Liver (tissue), 9 donors: Measurements from ENCODE around the gene ODF2. TPM values are rescaled to one million over a fixed set of nuclear protein-coding genes. Genes with fewer than 3 reads are reported as not detected.

ENCODE experiments used
- DNase-seq: peaks from one replicate; pipeline ENCODE4 v3.0.0-alpha.2; 2017; ENCODE audit warnings: low spot score
- H3K27ac ChIP-seq, 2 donors: one replicate each; pipeline ENCODE4 v1.7.0; 2013; ENCODE audit warnings: inconsistent platforms in 2 of 2, low read length in 2 of 2, control low read depth in 1 of 2, low read depth in 1 of 2, mild to moderate bottlenecking in 1 of 2
- H3K27me3 ChIP-seq, 4 donors: one replicate each; pipeline versions ENCODE4 v1.6.1 to v1.7.0; 2013; ENCODE audit warnings: low read length in 3 of 4, inconsistent platforms in 1 of 4, mild to moderate bottlenecking in 1 of 4, moderate library complexity in 1 of 4; ENCODE audit not compliant: control insufficient read depth in 4 of 4, insufficient read depth in 4 of 4
- H3K36me3 ChIP-seq, 4 donors: one replicate each; pipeline versions ENCODE4 v1.6.1 to v1.7.0; 2013; ENCODE audit warnings: low read length in 3 of 4, mild to moderate bottlenecking in 3 of 4, low read depth in 1 of 4, moderate library complexity in 1 of 4; ENCODE audit not compliant: control insufficient read depth in 4 of 4, insufficient read depth in 3 of 4
- H3K4me1 ChIP-seq, 4 donors: one replicate each; pipeline versions ENCODE4 v1.6.1 to v1.7.0; 2013; ENCODE audit warnings: low read length in 3 of 4, mild to moderate bottlenecking in 3 of 4, moderate library complexity in 1 of 4; ENCODE audit not compliant: control insufficient read depth in 4 of 4, insufficient read depth in 4 of 4
- H3K4me3 ChIP-seq, 3 donors: one replicate each; pipeline versions ENCODE4 v1.6.1 to v1.7.0; 2013; ENCODE audit warnings: low read length in 3 of 3, control low read depth in 1 of 3, low read depth in 1 of 3, mild to moderate bottlenecking in 1 of 3
- H3K9ac ChIP-seq, 2 donors: one replicate each; pipeline ENCODE4 v1.7.0; 2013; ENCODE audit warnings: low read length in 2 of 2, mild to moderate bottlenecking in 2 of 2, moderate library complexity in 2 of 2, control low read depth in 1 of 2, low read depth in 1 of 2
- H3K9me3 ChIP-seq, 4 donors: one replicate each; pipeline versions ENCODE4 v1.6.1 to v1.7.0; 2013; ENCODE audit warnings: low read length in 3 of 4; ENCODE audit not compliant: control insufficient read depth in 4 of 4
- ATF3 ChIP-seq: IDR thresholded peaks from 2 replicates; pipeline ENCODE4 v1.6.1; 2016; ENCODE audit warnings: antibody characterized with exemption
- CTCF ChIP-seq: fragments of 150-350 bp; IDR thresholded peaks from 2 replicates; pipeline ENCODE4 v1.5.1; 2017; ENCODE audit warnings: improper control_type of control experiment, low read depth, low read length; ENCODE audit not compliant: missing input control
- EGR1 ChIP-seq, 2 donors: IDR thresholded peaks; 2 replicates each; pipeline ENCODE4 v1.6.1; 2016 to 2018; ENCODE audit warnings: antibody characterized with exemption in 2 of 2, low read depth in 2 of 2
- FOXA2 ChIP-seq: IDR thresholded peaks from 2 replicates; pipeline ENCODE4 v1.6.1; 2016; ENCODE audit warnings: antibody characterized with exemption
- GABPA ChIP-seq, 2 donors: IDR thresholded peaks in 1 of 2; conservative IDR thresholded peaks in 1 of 2; 2 replicates each; pipeline ENCODE4 v1.6.1; 2016; ENCODE audit warnings: antibody characterized with exemption in 2 of 2, mild to moderate bottlenecking in 1 of 2, moderate library complexity in 1 of 2
- HNF4A ChIP-seq, 2 donors: conservative IDR thresholded peaks; 2 replicates each; pipeline ENCODE4 v1.6.1; 2016; ENCODE audit warnings: antibody characterized with exemption in 2 of 2, mild to moderate bottlenecking in 2 of 2
- HNF4G ChIP-seq: IDR thresholded peaks from 2 replicates; pipeline ENCODE4 v1.6.1; 2016; ENCODE audit warnings: antibody characterized with exemption
- JUND ChIP-seq, 2 donors: IDR thresholded peaks; 2 replicates each; pipeline ENCODE4 v1.6.1; 2016; ENCODE audit warnings: antibody characterized with exemption in 2 of 2
- MAX ChIP-seq: IDR thresholded peaks from 2 replicates; pipeline ENCODE4 v1.6.1; 2016; ENCODE audit warnings: antibody characterized with exemption
- NR2F2 ChIP-seq: IDR thresholded peaks from 2 replicates; pipeline ENCODE4 v1.6.1; 2016; ENCODE audit warnings: antibody characterized with exemption
- RAD21 ChIP-seq, 2 donors: IDR thresholded peaks; 2 replicates each; pipeline ENCODE4 v1.6.1; 2016; ENCODE audit warnings: antibody characterized with exemption in 2 of 2, mild to moderate bottlenecking in 2 of 2
- REST ChIP-seq: IDR thresholded peaks from 2 replicates; pipeline ENCODE4 v1.6.1; 2016; ENCODE audit warnings: antibody characterized with exemption, mild to moderate bottlenecking
- RXRA ChIP-seq, 2 donors: IDR thresholded peaks; 2 replicates each; pipeline ENCODE4 v1.6.1; 2017 to 2018; ENCODE audit warnings: antibody characterized with exemption in 2 of 2, mild to moderate bottlenecking in 1 of 2
- SP1 ChIP-seq: IDR thresholded peaks from 2 replicates; pipeline ENCODE4 v1.6.1; 2018; ENCODE audit warnings: antibody characterized with exemption, mild to moderate bottlenecking
- TAF1 ChIP-seq: conservative IDR thresholded peaks from 2 replicates; pipeline ENCODE4 v1.6.1; 2016; ENCODE audit warnings: antibody characterized with exemption, mild to moderate bottlenecking
- ZBTB33 ChIP-seq: IDR thresholded peaks from 2 replicates; pipeline ENCODE4 v1.6.1; 2016; ENCODE audit warnings: antibody characterized with exemption
- WGBS: extraction: QIAGEN DNeasy Blood & Tissue Kit; methylation state at CpG from one replicate; pipeline ENCODE4 v1.1.7; 2013; 5-methylcytosine and 5-hydroxymethylcytosine counted together
- polyA plus RNA-seq, 2 donors: library from polyadenylated mRNA; stranded (reverse) in 1 of 2; unstranded in 1 of 2; fragments of 200-250 nt in 1 of 2; fragments of >200 nt in 1 of 2; fragmentation: Nextera tagmentation in 1 of 2; extraction: Ambion mirVana in 1 of 2; gene quantifications; one replicate each; pipeline versions ENCODE4 v1.2.1 to v1.2.3, GENCODE V29; 2013 to 2015
- total RNA-seq, 2 donors: library from RNA; depleted of rRNA; stranded (reverse); fragments of >200 nt; gene quantifications; one replicate each; pipeline ENCODE4 v1.2.3, GENCODE V29; 2014
- donor health status: healthy.
- donor health status: healthy.
- donor health status: healthy.
- donor health status: healthy.
- donor health status: healthy.

The ODF2 gene
- total and polyA plus RNA-seq, 4 donors: 5.7 to 21.8 (median 16.7) TPM

GRCh38 chr9:128484686-128485413 lies 29.0 kb downstream of the ODF2 start:
- H3K27me3 ChIP-seq: no peaks in the 10 kb centered on the region
- no peaks in the 10 kb centered on the region for H3K4me1 ChIP-seq
- H3K27ac ChIP-seq: no peak overlapping the region
- no peaks in the 10 kb centered on the region for H3K9me3 ChIP-seq
- WGBS: 98% methylated on average over 17 of the region's 17 CpGs
- DNase-seq: no peak
- TF ChIP-seq HNF4A (conservative IDR thresholded peaks at IDR 0.05): no peak
- no peak for TF ChIP-seq ZBTB33
- TF ChIP-seq JUND (IDR thresholded peaks at IDR 0.05): no peak
- no peak for TF ChIP-seq REST
- TF ChIP-seq TAF1: no peak
- no peak for TF ChIP-seq RXRA (IDR thresholded peaks at IDR 0.05)
- no peak overlapping the region for H3K9ac ChIP-seq
- H3K4me3 ChIP-seq: no peak overlapping the region
- peaks cover 3 to 42% (median 12%) of the 10 kb centered on the region in 4 donors for H3K36me3 ChIP-seq

- no peak for TF ChIP-seq HNF4G
- TF ChIP-seq GABPA (IDR thresholded peaks at IDR 0.05 in 1 of 2, conservative IDR thresholded peaks at IDR 0.05 in 1 of 2): no peak
- TF ChIP-seq EGR1 (IDR thresholded peaks at IDR 0.05; ENCODE audit: low read depth in 2 of 2): no peak
- TF ChIP-seq ATF3: no peak
- TF ChIP-seq CTCF: no peak
- TF ChIP-seq MAX: no peak
- TF ChIP-seq RXRA (IDR thresholded peaks at IDR 0.05): no peak
- no peak for TF ChIP-seq RAD21 (IDR thresholded peaks at IDR 0.05)
- TF ChIP-seq TAF1: no peak
- no peak for TF ChIP-seq NR2F2
- no peak for TF ChIP-seq ZBTB33
- no peak for TF ChIP-seq SP1
- no peak for TF ChIP-seq FOXA2
- TF ChIP-seq REST: no peak
- Histone ChIP-seq H3K27me3 (no peaks in the 10 kb centered on the region), H3K36me3 (peaks cover 4 to 42% (median 12%) of the 10 kb centered on the region in 4 donors), H3K4me1 (no peaks in the 10 kb centered on the region), H3K27ac (no peak overlapping the region), H3K4me3 (no peak overlapping the region), H3K9ac (no peak overlapping the region), H3K9me3 (no peaks in the 10 kb centered on the region)
- 91% methylated on average over 7 of the region's 7 CpGs for WGBS
- no peak for DNase-seq
These were observed 29.6 kb downstream of the ODF2 start for GRCh38 chr9:128485414-128485855.
